GM12878 (cell line): Measurements from ENCODE around the gene LY9. TPM values are rescaled to one million over a fixed set of nuclear protein-coding genes. Genes with fewer than 3 reads are reported as not detected.

Source experiments
- ATAC-seq: fragments of 200-7000 bp; cut with Tn5 transposase; 3 replicates; pipeline ENCODE4 v1.9.1; 2020; ENCODE audit warnings: mild to moderate bottlenecking, moderate library complexity
- BruUV-seq: library from RNA; stranded (reverse); fragments of 400-500 nt; replicated peaks from 2 replicates; lab custom pipeline; 2021; lab: Mats Ljungman, UMichigan
- CTCF ChIA-PET: fragments of 300-600 bp; sonication (Branson Sonifier 250); formaldehyde crosslinking; extraction: SDS; loops from one replicate; lab custom pipeline; 2021; ENCODE audit warnings: inconsistent platforms; lab: Yijun Ruan, JAX
- POLR2A ChIA-PET: fragments of 350-600 bp; formaldehyde crosslinking; extraction: SDS; loops from one replicate; lab custom pipeline; 2021; ENCODE audit warnings: inconsistent platforms; lab: Charles Lee
- RAD21 ChIA-PET: fragments of 300-600 bp; sonication (Branson Sonifier 250); formaldehyde crosslinking; loops from one replicate; lab custom pipeline; 2023; ENCODE audit warnings: antibody characterized with exemption; ENCODE audit not compliant: unreplicated experiment; lab: Charles Lee
- SMC1A ChIA-PET: fragments of 300-600 bp; sonication (Branson Sonifier 250); formaldehyde crosslinking; loops from one replicate; lab custom pipeline; 2023; ENCODE audit not compliant: unreplicated experiment, uncharacterized antibody; lab: Charles Lee
- DNase-seq: peaks from one replicate; pipeline ENCODE4 v3.0.0-alpha.2; 2011; ENCODE audit warnings: low read depth, low spot score
- FAIRE-seq: peaks from 3 replicates; lab custom pipeline; 2011; peaks lifted over from hg19 to GRCh38; lab: Jason Lieb, UNC
- H2AFZ ChIP-seq: 2 replicates; pipeline ENCODE4 v1.6.0; 2011; ENCODE audit warnings: low read depth, low read length, control low read depth; ENCODE audit not compliant: control insufficient read depth
- H3K27ac ChIP-seq: 2 replicates; pipeline ENCODE4 v1.5.1; 2011; ENCODE audit warnings: control low read depth; ENCODE audit not compliant: control insufficient read depth, insufficient read depth
- H3K27me3 ChIP-seq, 2 experiments: replicated peaks in 1 of 2; 2 replicates each; pipeline versions ENCODE4 v1.6.0 to v1.6.1; 2011; ENCODE audit warnings: low read length in 1 of 2; ENCODE audit not compliant: control insufficient read depth in 2 of 2, insufficient read depth in 2 of 2
- H3K36me3 ChIP-seq, 2 experiments: 2 replicates each; pipeline ENCODE4 v1.5.1; 2011; ENCODE audit warnings: low read length in 1 of 2; ENCODE audit not compliant: control insufficient read depth in 2 of 2, insufficient read depth in 2 of 2
- H3K4me1 ChIP-seq: 2 replicates; pipeline ENCODE4 v1.6.1; 2011; ENCODE audit warnings: mild to moderate bottlenecking, low read length, moderate library complexity, mixed read lengths; ENCODE audit not compliant: control insufficient read depth, insufficient read depth
- H3K4me2 ChIP-seq: 2 replicates; pipeline ENCODE4 v1.6.0; 2011; ENCODE audit warnings: control low read depth; ENCODE audit not compliant: control insufficient read depth, insufficient read depth
- H3K4me3 ChIP-seq: fragments of 200-600 bp; sonication (generic); 2 replicates; pipeline ENCODE4 v1.5.1; 2016
- H3K79me2 ChIP-seq: 2 replicates; pipeline ENCODE4 v1.6.0; 2011; ENCODE audit warnings: low read length; ENCODE audit not compliant: control insufficient read depth, insufficient read depth
- H3K9ac ChIP-seq: 2 replicates; pipeline ENCODE4 v1.8.0; 2011; ENCODE audit warnings: low read length, control low read depth, mixed read lengths; ENCODE audit not compliant: control insufficient read depth, insufficient read depth
- H3K9me3 ChIP-seq: replicated peaks from 3 replicates; pipeline ENCODE4 v1.5.1; 2011; ENCODE audit warnings: mild to moderate bottlenecking, low read length; ENCODE audit not compliant: control insufficient read depth, insufficient read depth
- H4K20me1 ChIP-seq: 2 replicates; pipeline ENCODE4 v1.6.0; 2011; ENCODE audit not compliant: control insufficient read depth, insufficient read depth
- BCL11A ChIP-seq: IDR thresholded peaks from 2 replicates; pipeline ENCODE4 v1.6.1; 2011; ENCODE audit warnings: low read depth, low read length
- BRCA1 ChIP-seq: IDR thresholded peaks from 2 replicates; pipeline ENCODE4 v1.6.1; 2011; ENCODE audit warnings: low read depth, low read length, improper control_type of control experiment
- MAX ChIP-seq: IDR thresholded peaks from 2 replicates; pipeline ENCODE4 v1.6.1; 2012; ENCODE audit warnings: low read depth, low read length, improper control_type of control experiment
- POU2F2 ChIP-seq: IDR thresholded peaks from 3 replicates; pipeline ENCODE4 v1.6.1; 2011; ENCODE audit warnings: low read depth, mild to moderate bottlenecking, low read length, borderline replicate concordance
- RCOR1 ChIP-seq: conservative IDR thresholded peaks from 2 replicates; pipeline ENCODE4 v1.6.1; 2012; ENCODE audit warnings: low read depth, low read length, improper control_type of control experiment
- TCF3 ChIP-seq: IDR thresholded peaks from 2 replicates; pipeline ENCODE4 v1.6.1; 2012; ENCODE audit warnings: low read depth, mild to moderate bottlenecking, low read length, borderline replicate concordance; ENCODE audit not compliant: insufficient read depth
- USF1 ChIP-seq: IDR thresholded peaks from 2 replicates; pipeline ENCODE4 v1.6.1; 2011; ENCODE audit warnings: borderline replicate concordance, low read depth, mild to moderate bottlenecking, moderate library complexity, mixed read lengths, low read length; ENCODE audit not compliant: insufficient read depth; ENCODE audit errors: extremely low read length
- ZBTB33 ChIP-seq: fragments of 450-650 bp; IDR thresholded peaks from 2 replicates; pipeline ENCODE4 v1.6.1; 2017; ENCODE audit warnings: mild to moderate bottlenecking
- WGBS: methylation state at CpG from one replicate; pipeline ENCODE4 v1.1.6; 2016; ENCODE audit warnings: low lambda C conversion rate; ENCODE audit not compliant: insufficient replicate concordance, insufficient coverage; ENCODE audit errors: missing lambda C conversion rate; 5-methylcytosine and 5-hydroxymethylcytosine counted together
- in situ Hi-C: fragments of 300-500 bp; cut with MboI; formaldehyde crosslinking; loops from 9 replicates; pipeline ENCODE4 v1.14.3; 2018; ENCODE audit warnings: mixed read lengths
- intact Hi-C: fragments of 100-400 bp; cut with micrococcal nuclease; formaldehyde crosslinking; loops from one replicate; pipeline ENCODE4 v1.14.2; 2022; ENCODE audit not compliant: unreplicated experiment
- polyA plus RNA-seq, 11 experiments: library from polyadenylated mRNA; depleted of rRNA in 4 of 11; unstranded in 6 of 11; stranded (reverse) in 5 of 11; fragments of >200 nt; fragmentation: Nextera tagmentation in 4 of 11; fragmentation: Illumina TruSeq in 1 of 11; extraction: Ambion mirVana in 4 of 11; extraction: Trizol in 1 of 11; gene quantifications; 1 replicate in 1 of 11; 2 replicates in 10 of 11; pipeline versions ENCODE4 v1.2.1 to v1.2.3, GENCODE V29; 2011 to 2016; ENCODE audit warnings: inconsistent platforms in 2 of 11, missing spikeins in 2 of 11, low read depth in 1 of 11
- total RNA-seq, 4 experiments: library from RNA; depleted of rRNA in 3 of 4; stranded (reverse); fragments of >200 nt in 3 of 4; fragmentation: Illumina TruSeq in 1 of 4; extraction: Trizol in 1 of 4; gene quantifications; 2 replicates each; pipeline versions ENCODE4 v1.2.1 to v1.2.3, GENCODE V29; 2013 to 2021

LY9 gene
- total and polyA plus RNA-seq, 10 of the 15 experiments (the other 5 are each of a cell fraction or from before 2014, with no cell fraction given): 2.7 to 12.5 (median 9.0) TPM

GRCh38 chr1:160807738-160808137 lies 11.8 kb downstream of the LY9 start (continued):
- TF ChIP-seq MAX: no peak
- TF ChIP-seq BRCA1: no peak
- no peak for TF ChIP-seq BCL11A
- no peak for TF ChIP-seq RCOR1
- TF ChIP-seq ZBTB33: no peak
- TF ChIP-seq USF1: no peak

GRCh38 chr1:160808289-160808688 lies 12.3 kb downstream of the LY9 start:
- Histone ChIP-seq H3K4me1 (no peaks in the 10 kb centered on the region), H3K79me2 (no peaks in the 10 kb centered on the region), H3K9me3 (peaks cover 6% of the 10 kb centered on the region), H3K27ac (no peak overlapping the region), H3K4me3 (no peak overlapping the region), H3K9ac (no peak overlapping the region), H3K27me3 (no peaks in the 10 kb centered on the region), H4K20me1 (no peaks in the 10 kb centered on the region), H3K36me3 (no peaks in the 10 kb centered on the region; a peak in 1 of 4 replicates), H2AFZ (no peak overlapping the region), H3K4me2 (no peak overlapping the region)
- in situ Hi-C loops: no loop called here
- intact Hi-C loops: no loop called here
- CTCF ChIA-PET: interaction anchor here (0.6 to 1.2 kb wide), 3 partner anchors 22 to 29 kb away, joined by 3 read pairs; no protein-coding TSS in a partner anchor
- WGBS: 73% methylated on average over 3 of the region's 3 CpGs
- POLR2A ChIA-PET: no interaction called here
- BruUV-seq: no TSS peak
- RAD21 ChIA-PET: no interaction called here
- TF ChIP-seq TCF3: no peak
- TF ChIP-seq POU2F2: no peak
- SMC1A ChIA-PET: interaction anchor here (0.6 to 2.8 kb wide), 4 partner anchors 10 to 267 kb away, joined by 3 to 15 read pairs (median 3); no protein-coding TSS in a partner anchor
- FAIRE-seq: no peak
- no peak for ATAC-seq
- DNase-seq: no peak
